VCaP (cell line): ENCODE data around the gene ADCY10.
"Not testable (repeated sequence)": the region's sequence is repeated elsewhere in the genome, so short reads cannot be mapped to it uniquely, and the experiment has no call there.

Source experiments
- H3K27ac ChIP-seq: fragments of 450-650 bp; 2 replicates; pipeline ENCODE4 v1.5.1; 2017
- CTCF ChIP-seq: fragments of 450-650 bp; conservative IDR thresholded peaks from 2 replicates; pipeline ENCODE4 v1.5.1; 2017; ENCODE audit warnings: mild to moderate bottlenecking, moderate library complexity

The ADCY10 gene

GRCh38 chr1:167881069-167881468 is 32.9 kb downstream of the ADCY10 start:
- no peak overlapping the region for H3K27ac ChIP-seq
- no peak for TF ChIP-seq CTCF

- no peak for TF ChIP-seq CTCF
Observed at GRCh38 chr1:167880580-167881021, 33.3 kb downstream of the ADCY10 start.

GRCh38 chr1:167879508-167879907 is 34.4 kb downstream of the ADCY10 start:
- no peak overlapping the region for H3K27ac ChIP-seq
- no peak for TF ChIP-seq CTCF

More at GRCh38 chr1:167880580-167881021, 33.3 kb downstream of the ADCY10 start:
- no peak overlapping the region for H3K27ac ChIP-seq

GRCh38 chr1:167878372-167879160 is 35.4 kb downstream of the ADCY10 start:
- TF ChIP-seq CTCF, result no peak
- no peak overlapping the region for H3K27ac ChIP-seq

- TF ChIP-seq CTCF, result no peak
- no peak overlapping the region for H3K27ac ChIP-seq
Observed at GRCh38 chr1:167876597-167877175, 37.2 kb downstream of the ADCY10 start.

- no peak for TF ChIP-seq CTCF
- H3K27ac ChIP-seq, result no peak overlapping the region
Observed at GRCh38 chr1:167871331-167871730, 42.6 kb downstream of the ADCY10 start.

- not testable (repeated sequence) for H3K27ac ChIP-seq
Observed at GRCh38 chr1:167869157-167870001, 44.6 kb downstream of the ADCY10 start.

GRCh38 chr1:167866739-167867414 is 47.1 kb downstream of the ADCY10 start:
- not testable (repeated sequence) for H3K27ac ChIP-seq

- not testable (repeated sequence) for H3K27ac ChIP-seq
Observed at GRCh38 chr1:167866326-167866725, 47.6 kb downstream of the ADCY10 start.

- not testable (repeated sequence) for H3K27ac ChIP-seq
Observed at GRCh38 chr1:167865804-167866308, 48.1 kb downstream of the ADCY10 start.

GRCh38 chr1:167865193-167865592 is 48.7 kb downstream of the ADCY10 start:
- H3K27ac ChIP-seq, result not testable (repeated sequence)
